ENCODE results near the gene ZNF200. TPM values are rescaled to one million over a fixed set of nuclear protein-coding genes. Genes with fewer than 3 reads are reported as not detected.

The ZNF200 gene
- total RNA-seq, 1 experiment from 2014 or later: 11.3 TPM

- DNase-seq: no peak
- CTCF ChIA-PET: no interaction called here
- Mint-ChIP-seq H3K27me3 (ENCODE audit: insufficient read depth, unreplicated experiment) (peaks cover 3% of the 10 kb centered on the region), H3K27ac (ENCODE audit: unreplicated experiment) (no peak overlapping the region), H3K9me3 (ENCODE audit: unreplicated experiment) (no peaks in the 10 kb centered on the region), H3K36me3 (ENCODE audit: insufficient read depth, unreplicated experiment) (peaks cover 4% of the 10 kb centered on the region), H3K4me1 (ENCODE audit: low read depth, unreplicated experiment) (no peaks in the 10 kb centered on the region), H3K4me3 (ENCODE audit: unreplicated experiment) (no peak overlapping the region)
- Histone ChIP-seq H3K4me1 (no peaks in the 10 kb centered on the region), H3K4me3 (ENCODE audit: low read depth, low read length) (no peak overlapping the region), H3K27me3 (replicated peaks; ENCODE audit: control insufficient read depth, insufficient read depth, low read length) (no peaks in the 10 kb centered on the region; the same call in 1 of the 2 replicates), H3K9me3 (no peaks in the 10 kb centered on the region), H3K36me3 (ENCODE audit: control insufficient read depth, insufficient read depth, low read length) (no peaks in the 10 kb centered on the region)
- intact Hi-C loops (cut with micrococcal nuclease; ENCODE audit: unreplicated experiment): no loop called here
- TF ChIP-seq CTCF (IDR thresholded peaks at IDR 0.05; ENCODE audit: insufficient read depth in 1 of 2, low read depth in 1 of 2, low read length in 1 of 2, severe bottlenecking in 1 of 2, unreplicated experiment in 1 of 2): no peak
- POLR2A ChIA-PET: no interaction called here
- BruUV-seq (replicated peaks): no TSS peak
Measured at GRCh38 chr16:3249020-3249419, 14.1 kb upstream of the ZNF200 start.

GRCh38 chr16:3248596-3248995 is 13.6 kb upstream of the ZNF200 start:
- no TSS peak for BruUV-seq (replicated peaks)
- TF ChIP-seq CTCF (IDR thresholded peaks at IDR 0.05; ENCODE audit: insufficient read depth in 1 of 2, low read depth in 1 of 2, low read length in 1 of 2, severe bottlenecking in 1 of 2, unreplicated experiment in 1 of 2): no peak
- H3K4me3 ChIP-seq (ENCODE audit: low read depth, low read length): no peak overlapping the region
- H3K27me3 ChIP-seq (replicated peaks; ENCODE audit: control insufficient read depth, insufficient read depth, low read length): no peaks in the 10 kb centered on the region; the same call in 1 of the 2 replicates
- intact Hi-C loops (cut with micrococcal nuclease; ENCODE audit: unreplicated experiment): no loop called here
- no peaks in the 10 kb centered on the region for H3K36me3 ChIP-seq (ENCODE audit: control insufficient read depth, insufficient read depth, low read length)
- Mint-ChIP-seq H3K36me3 (ENCODE audit: insufficient read depth, unreplicated experiment) (peaks cover 4% of the 10 kb centered on the region), H3K27ac (ENCODE audit: unreplicated experiment) (no peak overlapping the region), H3K9me3 (ENCODE audit: unreplicated experiment) (no peaks in the 10 kb centered on the region), H3K4me1 (ENCODE audit: low read depth, unreplicated experiment) (no peaks in the 10 kb centered on the region), H3K27me3 (ENCODE audit: insufficient read depth, unreplicated experiment) (peaks cover 3% of the 10 kb centered on the region), H3K4me3 (ENCODE audit: unreplicated experiment) (no peak overlapping the region)
- ChIA-PET CTCF (no interaction called here), POLR2A (no interaction called here)
- DNase-seq: no peak
- H3K9me3 ChIP-seq: no peaks in the 10 kb centered on the region
- H3K4me1 ChIP-seq: no peaks in the 10 kb centered on the region

GRCh38 chr16:3246876-3247275 is 11.9 kb upstream of the ZNF200 start:
- DNase-seq: no peak
- BruUV-seq (replicated peaks): no TSS peak
- Mint-ChIP-seq H3K9me3 (ENCODE audit: unreplicated experiment) (no peaks in the 10 kb centered on the region), H3K4me1 (ENCODE audit: low read depth, unreplicated experiment) (no peaks in the 10 kb centered on the region), H3K27me3 (ENCODE audit: insufficient read depth, unreplicated experiment) (peaks cover 3% of the 10 kb centered on the region), H3K27ac (ENCODE audit: unreplicated experiment) (no peak overlapping the region), H3K36me3 (ENCODE audit: insufficient read depth, unreplicated experiment) (peaks cover 4% of the 10 kb centered on the region), H3K4me3 (ENCODE audit: unreplicated experiment) (no peak overlapping the region)
- TF ChIP-seq CTCF (IDR thresholded peaks at IDR 0.05; ENCODE audit: insufficient read depth in 1 of 2, low read depth in 1 of 2, low read length in 1 of 2, severe bottlenecking in 1 of 2, unreplicated experiment in 1 of 2): no peak
- CTCF ChIA-PET: no interaction called here
- POLR2A ChIA-PET: no interaction called here
- no peak overlapping the region for H3K4me3 ChIP-seq (ENCODE audit: low read depth, low read length)
- no peaks in the 10 kb centered on the region for H3K36me3 ChIP-seq (ENCODE audit: control insufficient read depth, insufficient read depth, low read length)
- no peaks in the 10 kb centered on the region for H3K9me3 ChIP-seq
- intact Hi-C loops (cut with micrococcal nuclease; ENCODE audit: unreplicated experiment): no loop called here
- H3K27me3 ChIP-seq (replicated peaks; ENCODE audit: control insufficient read depth, insufficient read depth, low read length): no peaks in the 10 kb centered on the region; the same call in 1 of the 2 replicates
- no peaks in the 10 kb centered on the region for H3K4me1 ChIP-seq

Measured in Caco-2 (cell line).